Psoas muscle (tissue), 8 donors: ENCODE measurements around the gene BTBD9. TPM values are rescaled to one million over a fixed set of nuclear protein-coding genes. Genes with fewer than 3 reads are reported as not detected.

Source experiments
- ATAC-seq, 4 donors: fragments of 200-7000 bp; cut with Tn5 transposase; one replicate each; pipeline ENCODE4 v1.9.1; 2020; ENCODE audit warnings: moderate library complexity in 3 of 4, mild to moderate bottlenecking in 2 of 4
- DNase-seq, 2 donors: peaks; one replicate each; pipeline ENCODE4 v3.0.0-alpha.2; 2020
- H3K27ac ChIP-seq: fragments of 200-600 bp; one replicate; pipeline ENCODE4 v1.8.0; 2022
- H3K27me3 ChIP-seq, 3 donors: fragments of 200-600 bp in 1 of 3; one replicate each; pipeline versions ENCODE4 v1.6.1 to v1.8.0; 2013 to 2022; ENCODE audit warnings: low read length in 2 of 3, mild to moderate bottlenecking in 2 of 3, moderate library complexity in 1 of 3; ENCODE audit not compliant: insufficient read depth in 3 of 3
- H3K36me3 ChIP-seq, 2 donors: fragments of 200-600 bp in 1 of 2; one replicate each; pipeline versions ENCODE4 v1.6.1 to v1.8.0; 2013 to 2022; ENCODE audit warnings: low read depth in 1 of 2, mild to moderate bottlenecking in 1 of 2, moderate library complexity in 1 of 2; ENCODE audit not compliant: insufficient read depth in 1 of 2
- H3K4me1 ChIP-seq: fragments of 200-600 bp; one replicate; pipeline ENCODE4 v1.8.0; 2022
- H3K4me3 ChIP-seq: fragments of 200-600 bp; one replicate; pipeline ENCODE4 v1.8.0; 2022; ENCODE audit warnings: mild to moderate bottlenecking
- H3K9me3 ChIP-seq: fragments of 200-600 bp; one replicate; pipeline ENCODE4 v1.8.0; 2022
- CTCF ChIP-seq: fragments of 200-600 bp; IDR thresholded peaks from one replicate; pipeline ENCODE4 v1.8.0; 2022; ENCODE audit warnings: antibody characterized with exemption
- WGBS, 3 donors: extraction: QIAGEN DNeasy Blood & Tissue Kit; methylation state at CpG; one replicate each; pipeline versions ENCODE4 v1.1.6 to v1.1.7; 2013; 5-methylcytosine and 5-hydroxymethylcytosine counted together
- intact Hi-C, 2 donors: fragments of 100-400 bp; cut with DNase I; formaldehyde crosslinking; loops; one replicate each; pipeline versions ENCODE4 v1.11.0 to v1.14.2; 2022
- polyA plus RNA-seq, 3 donors: library from polyadenylated mRNA; stranded (reverse); fragments of 200-250 nt; gene quantifications; one replicate each; pipeline ENCODE4 v1.2.3, GENCODE V29; 2013
- total RNA-seq, 4 donors: library from RNA; stranded (reverse); fragmentation: NEBNext Ultra II Directional in 2 of 4; extraction: Animal tissue kit (Norgen Biotek cat#: 25700) in 2 of 4; gene quantifications; one replicate each; pipeline versions ENCODE4 v1.2.1 to v1.2.4, GENCODE V29; 2021 to 2023
- donor health status: healthy with polysubstance abuse.
- donor health status: DM: no; HTN: no; CAD: no; lungs with moderate emphysema.
- donor health status: Bipolar disorder and iron deficiency.
- donor health status: healthy.
- donor health status: DM: yes; HTN: yes; CAD: no.
- donor health status: DM: no; HTN: no; CAD: no.
- donor health status: DM: no; HTN: no; CAD: no.
- donor health status: DM: yes; HTN: yes; CAD: no.

Gene BTBD9
- total and polyA plus RNA-seq, 7 donors, result 2.3 to 10.9 (median 8.4) TPM

GRCh38 chr6:38323216-38323615, 316.5 kb downstream of the BTBD9 start:
- 69 to 82% (median 73%) methylated on average over 1 of the region's 1 CpG for WGBS, 3 donors
- Histone ChIP-seq H3K4me3 (no peak overlapping the region), H3K27ac (no peak overlapping the region), H3K36me3 (no peaks in the 10 kb centered on the region), H3K27me3 (no peaks in the 10 kb centered on the region), H3K4me1 (no peaks in the 10 kb centered on the region), H3K9me3 (no peaks in the 10 kb centered on the region)
- DNase-seq (no peak), ATAC-seq (no peak)
- intact Hi-C loops, result no loop called here
- TF ChIP-seq CTCF, result no peak

GRCh38 chr6:38322138-38322537, 317.6 kb downstream of the BTBD9 start:
- no peaks in the 10 kb centered on the region for H3K9me3 ChIP-seq
- DNase-seq (no peak), ATAC-seq (no peak)
- intact Hi-C loops, result no loop called here
- no peaks in the 10 kb centered on the region for H3K36me3 ChIP-seq
- TF ChIP-seq CTCF, result no peak
- WGBS, 3 donors, result 78 to 83% (median 80%) methylated on average over 2 of the region's 2 CpGs
- H3K4me1 ChIP-seq, result no peaks in the 10 kb centered on the region
- H3K27me3 ChIP-seq, result no peaks in the 10 kb centered on the region
- H3K4me3 ChIP-seq, result no peak overlapping the region
- no peak overlapping the region for H3K27ac ChIP-seq

GRCh38 chr6:38320843-38321242, 318.9 kb downstream of the BTBD9 start:
- Histone ChIP-seq H3K27me3 (no peaks in the 10 kb centered on the region), H3K9me3 (no peaks in the 10 kb centered on the region), H3K27ac (no peak overlapping the region), H3K4me3 (no peak overlapping the region), H3K4me1 (no peaks in the 10 kb centered on the region), H3K36me3 (no peaks in the 10 kb centered on the region)
- 75 to 84% (median 82%) methylated on average over 6 of the region's 6 CpGs for WGBS, 3 donors
- DNase-seq (no peak), ATAC-seq (no peak)
- intact Hi-C loops, result no loop called here
- TF ChIP-seq CTCF, result no peak

- ATAC-seq, result no peak
- no peak for TF ChIP-seq CTCF
Observed at GRCh38 chr6:38320358-38320757, 319.4 kb downstream of the BTBD9 start.

More at GRCh38 chr6:38320358-38320757, 319.4 kb downstream of the BTBD9 start:
- WGBS, 3 donors, result 68 to 70% (median 70%) methylated on average over 3 of the region's 3 CpGs
- no peak overlapping the region for H3K27ac ChIP-seq
- no peaks in the 10 kb centered on the region for H3K4me1 ChIP-seq
- no peak for DNase-seq
- H3K27me3 ChIP-seq, result no peaks in the 10 kb centered on the region
- no peaks in the 10 kb centered on the region for H3K36me3 ChIP-seq
- intact Hi-C loops, result no loop called here
- H3K9me3 ChIP-seq, result no peaks in the 10 kb centered on the region
- H3K4me3 ChIP-seq, result no peak overlapping the region
